GM12891 (cell line): ENCODE results near the gene NDUFB7.

Experiments
- POLR2A ChIP-seq: IDR thresholded peaks from 2 replicates; pipeline ENCODE4 v1.6.1; 2011; ENCODE audit warnings: low read depth, low read length, control low read depth
- POLR2AphosphoS5 ChIP-seq: IDR thresholded peaks from 2 replicates; pipeline ENCODE4 v1.6.1; 2011; ENCODE audit warnings: low read depth, low read length, control low read depth

- peak; percentile 94 for TF ChIP-seq POLR2A
- TF ChIP-seq POLR2AphosphoS5, result peak; percentile 86
Measured at GRCh38 chr19:14517840-14518505, 53.9 kb downstream of the NDUFB7 start, which contains the start of gene DNAJB1.
